Left forelimb (tissue), 1 donor: Measurements from ENCODE around the gene CALHM3.

Experiments used
- DNase-seq: peaks from one replicate; pipeline ENCODE4 v3.0.0-alpha.2; 2018; ENCODE audit warnings: low spot score

CALHM3 gene

DNA sequence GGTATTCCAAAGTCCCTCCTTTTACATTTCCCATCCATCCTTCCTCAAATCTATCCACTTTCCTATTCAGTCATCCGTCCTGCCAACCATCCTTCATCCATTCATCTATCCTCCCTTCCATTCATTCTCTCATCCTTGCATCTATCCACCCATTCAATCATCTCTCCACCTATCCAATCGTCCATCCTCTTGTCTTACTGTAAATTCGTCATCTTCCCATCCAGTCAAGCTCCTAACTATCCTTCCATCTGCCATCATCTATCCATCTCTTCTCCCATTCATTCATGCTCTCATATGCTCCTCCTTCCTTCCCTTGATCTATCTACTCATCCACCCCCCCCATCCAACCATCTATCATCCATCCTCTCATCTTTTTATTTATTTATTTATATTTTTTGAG, 5.0 kb downstream of the CALHM3 start:
- DNase-seq, result no peak

DNA sequence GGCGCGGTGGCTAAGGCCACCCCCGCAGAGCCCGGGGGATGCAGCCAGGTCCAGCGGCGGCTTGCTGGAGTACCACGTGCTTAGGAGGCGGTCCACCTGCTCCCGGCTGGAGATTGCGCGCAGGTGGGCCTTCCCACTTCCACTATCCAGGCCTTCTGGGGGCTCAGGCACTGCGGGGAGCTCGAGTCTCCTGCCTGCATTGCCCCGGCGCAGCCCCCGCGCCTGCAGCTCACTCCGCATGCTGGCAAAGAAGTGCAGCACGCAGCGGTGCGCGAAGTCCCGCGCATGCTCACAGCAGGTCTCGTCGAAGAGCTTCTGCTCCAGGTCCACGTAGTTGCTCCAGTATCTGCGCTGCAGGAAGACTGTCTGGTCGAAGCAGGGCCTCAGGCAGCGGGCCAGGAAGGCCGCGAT, 5.8 kb downstream of the CALHM3 start:
- no peak for DNase-seq

DNA sequence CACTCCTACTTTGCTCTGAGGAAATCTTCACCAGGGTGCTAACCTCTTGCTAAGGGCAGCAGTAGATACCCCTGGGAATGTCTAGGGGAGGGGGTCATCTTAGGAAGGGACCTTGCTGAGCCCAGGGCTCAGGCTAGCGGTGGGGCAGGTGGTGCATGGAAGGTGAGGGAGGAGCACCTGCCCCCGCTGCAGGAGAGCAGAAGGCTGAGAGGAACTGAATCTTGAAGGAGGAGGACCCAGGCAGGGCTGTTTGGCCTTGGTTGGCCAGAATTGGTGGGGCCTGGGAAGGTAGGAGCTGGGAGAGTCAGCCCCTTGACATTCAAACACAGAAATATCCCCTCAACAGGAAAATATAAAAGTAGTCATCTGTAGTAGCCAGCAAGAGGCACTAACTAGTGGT, 7.0 kb downstream of the CALHM3 start:
- no peak for DNase-seq

DNA sequence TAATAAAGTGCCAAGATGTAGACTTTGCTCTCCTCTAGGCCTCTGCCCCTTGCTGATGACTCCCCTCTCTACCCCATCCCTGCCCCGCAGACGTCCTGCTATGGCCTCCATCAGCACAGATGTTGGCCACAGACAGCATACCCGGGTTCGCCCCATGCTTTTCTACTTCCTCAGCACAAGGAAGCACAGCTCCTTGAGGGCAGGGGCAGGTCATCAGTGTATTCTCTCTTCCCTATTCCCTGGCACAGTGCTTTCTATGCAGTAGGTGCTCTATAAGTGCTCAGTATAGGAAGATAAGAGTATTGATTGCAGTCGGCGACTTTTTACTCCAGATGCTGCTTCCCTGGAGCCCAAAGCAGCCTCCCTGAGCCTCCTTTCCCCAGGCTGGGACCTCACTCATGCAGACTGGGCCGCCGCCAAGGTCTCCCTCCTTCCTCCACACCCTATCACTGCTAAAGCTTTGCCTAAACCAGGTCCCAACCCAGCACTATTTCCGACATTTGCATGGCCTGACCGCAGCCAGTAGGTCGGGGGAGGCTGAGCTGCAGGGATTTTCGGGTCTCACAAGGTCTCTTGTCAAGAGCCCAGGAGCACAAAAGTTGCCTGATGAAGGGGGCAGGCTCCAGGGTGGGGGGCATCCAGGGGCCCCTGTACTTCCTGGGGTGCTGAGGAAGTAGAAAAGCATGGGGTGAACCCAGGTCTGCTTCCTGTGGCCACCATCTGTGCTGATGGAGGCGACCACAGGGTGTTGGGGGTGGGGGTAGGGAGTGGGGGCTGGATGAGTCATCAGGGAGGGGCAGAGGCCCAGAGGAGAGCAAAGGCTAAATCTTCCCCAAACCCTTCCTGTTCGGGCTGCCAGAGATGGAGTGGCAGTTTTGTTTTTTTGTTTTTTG, 8.0 kb downstream of the CALHM3 start:
- no peak for DNase-seq

DNA sequence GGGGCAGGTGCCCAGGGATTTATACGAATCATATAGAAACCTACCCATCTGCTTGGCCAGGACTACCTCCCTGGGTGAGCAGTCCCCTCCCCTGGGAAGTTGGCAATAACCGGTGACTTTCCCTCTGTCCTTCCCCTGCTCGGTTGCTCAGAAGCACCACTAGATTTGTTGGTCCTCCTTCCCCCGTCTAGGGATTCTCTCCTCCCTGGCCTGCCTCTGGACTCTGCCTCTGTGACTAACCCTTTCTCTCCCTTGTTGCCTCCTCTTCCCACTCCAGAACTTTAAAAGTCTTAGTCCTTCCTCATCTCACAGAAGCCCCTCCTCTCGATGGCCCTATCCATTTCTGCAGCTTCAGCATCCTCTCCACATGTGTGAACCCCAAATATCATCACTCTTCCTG, 9.8 kb downstream of the CALHM3 start:
- DNase-seq, result no peak

DNA sequence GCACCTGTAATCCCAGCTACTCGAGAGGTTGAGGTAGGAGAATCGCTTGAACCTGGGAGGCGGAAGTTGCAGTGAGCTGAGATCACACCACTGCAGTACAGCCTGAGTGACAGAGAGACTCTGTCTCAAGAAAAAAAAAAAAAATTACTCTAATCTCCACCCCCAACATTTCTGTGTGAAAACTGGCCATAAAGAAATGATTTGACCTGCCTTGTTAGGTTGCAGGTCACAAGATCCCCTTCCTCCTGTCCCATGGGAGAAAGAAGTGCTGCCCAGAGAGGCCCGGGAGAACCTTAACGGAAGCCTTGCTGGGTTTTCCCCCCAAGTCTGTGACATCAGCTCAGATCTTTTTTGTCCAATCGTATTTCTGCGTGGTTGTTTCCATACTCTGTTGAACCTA, 11.6 kb downstream of the CALHM3 start:
- DNase-seq, result no peak

DNA sequence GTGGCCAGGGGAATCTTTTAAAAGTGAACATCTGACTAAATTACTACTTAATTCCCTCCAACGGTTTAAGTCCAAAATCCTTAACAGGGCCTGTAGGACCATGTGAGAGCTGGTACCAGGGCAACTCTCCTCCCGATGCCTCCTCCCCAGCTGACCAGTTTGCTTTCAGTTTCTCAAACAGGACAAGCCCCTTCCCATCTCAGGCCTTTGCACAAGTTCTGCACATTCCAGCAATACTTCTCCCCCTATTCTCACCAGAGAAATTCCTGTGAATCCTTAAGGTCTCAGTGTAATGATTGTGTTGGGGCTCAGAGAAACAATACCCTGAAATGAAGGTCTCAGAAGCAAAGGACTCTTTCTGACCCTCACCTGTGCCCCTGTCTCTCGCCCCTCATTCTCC, 12.3 kb downstream of the CALHM3 start:
- DNase-seq, result no peak

DNA sequence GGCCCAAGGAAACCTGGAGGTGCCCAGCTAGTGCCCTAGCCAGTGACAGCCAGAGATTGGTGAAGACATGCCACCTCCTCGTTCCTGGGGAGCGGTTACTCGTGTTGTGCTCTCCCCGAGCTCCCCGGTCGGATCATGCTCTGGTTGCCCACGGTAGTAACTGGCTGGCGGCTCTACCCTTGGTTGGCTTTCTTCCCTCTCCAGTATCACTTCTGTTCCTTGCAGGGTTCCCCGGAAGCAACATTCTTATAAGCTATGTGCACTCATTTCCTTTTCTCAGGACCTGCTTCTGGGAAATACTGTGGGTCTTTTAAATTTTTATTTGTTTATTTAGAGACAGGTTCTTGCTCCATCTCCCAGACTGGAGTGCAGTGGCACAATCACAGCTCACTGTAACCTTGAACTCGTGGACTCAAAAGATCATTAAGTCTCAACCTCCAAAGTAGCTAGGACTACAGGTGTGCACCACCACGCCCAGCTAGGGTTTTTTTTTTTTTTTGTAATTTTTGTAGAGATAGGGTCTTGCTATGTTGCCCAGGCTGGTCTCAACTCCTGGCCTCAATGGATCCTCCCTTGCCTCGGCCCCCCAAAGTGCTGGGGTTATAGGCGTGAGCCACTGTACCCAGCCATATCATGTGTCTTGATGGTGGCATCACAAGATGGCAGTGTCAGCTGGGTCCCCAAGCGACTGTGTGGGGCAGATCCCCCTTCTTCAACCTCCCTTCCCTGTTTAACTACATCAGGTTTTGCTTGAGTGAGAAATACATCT, 13.4 kb downstream of the CALHM3 start:
- no peak for DNase-seq

DNA sequence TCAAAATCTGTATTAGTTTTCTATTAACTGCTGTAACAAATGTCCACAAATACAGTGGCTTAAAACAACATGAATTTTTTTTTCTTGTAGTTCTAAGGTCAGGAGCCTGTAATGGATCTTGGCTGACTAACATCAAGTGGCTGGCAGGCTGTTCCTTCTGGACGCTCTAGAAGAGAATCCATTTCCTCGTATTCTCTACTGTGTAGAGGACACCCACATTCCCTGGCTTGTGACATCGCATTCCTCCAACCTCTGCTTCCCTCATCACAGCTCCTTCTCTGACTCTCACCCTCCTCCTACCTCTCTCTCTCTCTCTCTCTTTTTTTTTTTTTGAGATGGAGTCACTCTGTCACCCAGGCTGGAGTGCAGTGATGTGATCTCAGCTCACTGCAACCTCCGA, 15.5 kb downstream of the CALHM3 start:
- DNase-seq, result no peak

DNA sequence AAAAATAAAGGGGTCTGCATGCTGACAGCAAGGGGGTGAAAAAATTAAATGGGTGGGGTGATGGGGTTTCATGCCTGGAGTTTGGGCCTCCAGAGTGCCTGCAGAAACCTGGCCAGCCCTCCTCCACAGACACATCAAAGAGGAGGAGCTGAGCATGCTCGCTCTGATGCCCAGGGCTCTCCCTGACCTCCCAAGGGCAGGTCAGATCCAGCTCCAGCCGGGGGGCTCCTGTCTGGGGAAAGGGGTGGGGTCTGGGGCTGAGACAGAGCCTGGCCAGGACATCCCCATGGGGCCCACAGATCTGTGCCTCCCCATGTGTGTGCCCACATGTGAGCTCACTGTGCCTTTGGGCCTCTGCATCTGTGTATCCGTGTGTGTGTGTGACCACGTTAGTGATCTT, 19.4 kb downstream of the CALHM3 start:
- no peak for DNase-seq

DNA sequence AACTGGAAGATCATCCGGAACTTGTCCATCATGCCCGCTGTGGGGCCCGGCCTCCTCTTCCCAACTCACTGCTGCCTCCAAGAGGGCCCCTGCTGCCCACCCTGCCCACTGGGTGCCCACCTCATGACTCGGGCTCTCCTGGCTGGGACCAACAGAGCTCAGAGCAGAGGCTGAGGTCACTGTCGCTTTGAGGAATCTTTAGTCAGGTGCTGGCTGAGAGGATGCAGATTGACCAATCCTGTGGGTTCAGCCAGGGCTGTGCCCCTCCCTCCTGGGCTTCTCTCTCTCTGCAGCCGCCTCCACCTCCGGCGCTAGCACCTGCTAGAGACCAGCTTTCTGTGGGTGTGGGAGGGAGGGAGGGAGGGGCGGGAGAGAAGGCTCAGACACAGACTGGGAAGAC, 20.3 kb downstream of the CALHM3 start, which contains the start of gene CALHM1:
TSS of gene CALHM1 (minus strand) at position 181 of the 400 bp plus-strand sequence. CDS start at position 32, 149 bp downstream.
- no peak for DNase-seq

DNA sequence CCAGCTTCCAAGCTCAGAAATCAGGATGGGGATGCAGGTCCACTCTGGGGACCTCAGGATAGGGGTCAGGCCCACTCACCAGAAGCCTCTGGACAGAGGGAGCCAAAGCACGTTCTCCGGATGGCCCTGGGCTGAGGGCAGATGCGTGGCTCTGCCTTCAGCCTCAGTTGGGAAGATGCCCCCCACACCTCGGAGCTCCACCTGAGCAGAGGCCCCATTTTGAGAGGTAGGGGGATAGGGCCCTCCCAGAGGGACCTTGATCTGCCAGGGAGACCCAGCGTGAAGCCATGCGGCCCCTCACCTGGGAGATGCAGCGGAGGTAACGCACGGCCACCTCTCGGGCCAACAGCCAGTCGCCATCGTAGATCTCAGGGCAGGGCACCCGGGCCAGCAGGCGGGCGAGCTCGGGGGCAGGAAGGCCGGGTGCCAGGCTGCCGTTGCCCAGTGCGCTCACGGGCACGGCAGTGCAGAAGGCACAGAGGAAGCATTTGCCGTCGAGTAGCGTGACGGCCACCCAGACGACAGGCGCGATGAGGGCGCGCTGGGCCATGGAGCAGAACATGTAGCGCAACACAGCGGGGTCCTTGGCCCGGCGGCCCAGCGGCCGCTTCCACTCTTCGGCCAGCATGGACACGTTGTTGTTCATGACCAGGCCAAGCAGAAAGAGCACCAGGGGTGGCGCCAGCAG, 21.0 kb downstream of the CALHM3 start:
- no peak for DNase-seq

DNA sequence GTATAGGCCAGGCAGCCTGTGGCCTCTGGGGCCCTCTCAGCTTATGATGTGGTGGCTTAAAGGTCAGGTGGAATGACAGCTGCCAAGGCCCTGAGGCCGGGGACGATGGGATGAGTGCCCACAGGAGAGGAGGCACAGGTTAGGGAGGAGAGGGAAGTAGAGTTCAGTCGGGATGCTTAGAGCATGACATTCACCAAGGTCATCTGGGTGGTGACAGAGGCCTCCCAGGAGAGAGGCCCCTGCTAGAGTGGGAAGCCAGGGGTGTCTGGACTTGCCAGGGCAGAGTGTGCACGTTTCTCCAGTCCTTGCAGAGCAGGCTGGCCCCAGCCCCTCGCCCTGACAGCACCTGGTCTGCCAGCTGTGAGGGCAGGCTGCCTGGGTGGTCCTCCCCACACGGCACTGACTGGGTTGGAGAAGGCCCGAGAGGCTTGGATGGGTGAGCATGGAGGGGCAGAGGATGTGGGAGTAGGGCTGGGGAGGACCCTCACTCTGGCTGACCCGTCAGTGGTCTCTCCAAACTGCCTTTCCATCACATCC, 21.8 kb downstream of the CALHM3 start:
- no peak for DNase-seq

DNA sequence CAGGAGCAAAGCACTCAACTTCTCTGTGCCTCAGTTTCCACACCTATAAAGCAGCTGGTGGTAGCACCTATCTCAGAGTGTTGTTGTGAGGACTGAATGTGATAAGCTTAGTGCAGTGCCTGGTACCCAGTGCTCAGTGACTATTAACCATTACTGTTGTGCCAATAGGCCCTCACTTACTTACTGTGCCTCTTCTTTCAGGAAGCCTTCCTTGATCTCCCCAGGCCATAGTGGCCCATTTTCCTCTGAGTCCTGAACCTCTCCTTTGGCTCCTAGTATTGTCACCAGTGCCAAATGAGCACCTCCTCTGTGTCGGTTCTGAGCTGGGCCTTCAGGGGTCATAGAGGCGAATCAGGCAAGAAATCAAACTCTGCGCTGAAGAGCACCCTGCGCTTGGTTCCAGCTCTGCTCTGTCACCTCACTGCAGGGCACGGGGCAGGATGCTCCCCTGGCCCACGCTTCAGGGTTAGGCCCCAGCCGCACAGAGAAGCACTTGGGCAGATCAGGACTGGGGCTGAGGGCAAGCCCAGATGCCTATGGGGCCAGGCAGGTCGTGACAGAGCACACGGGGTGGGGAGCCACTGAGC, 22.9 kb downstream of the CALHM3 start:
- no peak for DNase-seq

DNA sequence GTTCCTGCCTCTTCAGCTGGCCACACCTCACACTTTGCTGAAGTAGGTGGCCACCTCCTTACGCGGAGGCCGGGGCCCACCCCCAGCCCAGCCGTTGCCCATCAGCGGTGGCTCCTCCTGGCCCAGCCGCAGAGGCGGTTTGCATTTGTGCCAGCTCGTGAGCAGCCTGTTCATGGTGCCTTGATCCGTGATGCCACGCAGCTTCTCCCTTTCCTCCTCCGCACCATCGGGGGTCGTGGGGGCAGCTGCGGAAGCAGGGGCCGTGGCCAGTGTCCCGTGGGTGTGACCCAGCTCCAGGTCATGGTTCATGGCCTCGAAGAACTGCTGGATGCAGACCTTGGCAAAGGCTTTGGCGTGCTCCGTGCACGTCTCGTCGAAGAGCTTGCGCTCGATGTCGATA, 23.8 kb downstream of the CALHM3 start:
- no peak for DNase-seq

DNA sequence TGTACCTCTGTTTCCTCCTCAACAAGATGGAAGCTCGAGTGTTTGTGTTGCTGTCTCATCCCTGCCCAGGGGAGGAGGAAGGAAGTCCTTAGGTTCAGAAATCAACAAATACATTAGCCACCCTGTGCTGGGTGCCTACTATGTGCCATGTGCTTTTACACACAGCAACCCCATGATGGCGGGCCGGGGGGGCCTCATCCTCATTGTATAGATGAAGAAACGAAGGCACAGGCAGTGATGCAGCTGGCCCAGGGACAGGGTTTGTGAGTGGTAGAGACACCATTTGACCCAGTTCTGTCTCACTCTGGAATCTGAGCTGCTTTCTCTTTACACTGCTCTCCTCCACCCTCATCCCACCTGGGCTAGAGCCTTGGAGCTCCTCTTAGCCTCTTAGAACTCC, 25.0 kb downstream of the CALHM3 start:
- no peak for DNase-seq

DNA sequence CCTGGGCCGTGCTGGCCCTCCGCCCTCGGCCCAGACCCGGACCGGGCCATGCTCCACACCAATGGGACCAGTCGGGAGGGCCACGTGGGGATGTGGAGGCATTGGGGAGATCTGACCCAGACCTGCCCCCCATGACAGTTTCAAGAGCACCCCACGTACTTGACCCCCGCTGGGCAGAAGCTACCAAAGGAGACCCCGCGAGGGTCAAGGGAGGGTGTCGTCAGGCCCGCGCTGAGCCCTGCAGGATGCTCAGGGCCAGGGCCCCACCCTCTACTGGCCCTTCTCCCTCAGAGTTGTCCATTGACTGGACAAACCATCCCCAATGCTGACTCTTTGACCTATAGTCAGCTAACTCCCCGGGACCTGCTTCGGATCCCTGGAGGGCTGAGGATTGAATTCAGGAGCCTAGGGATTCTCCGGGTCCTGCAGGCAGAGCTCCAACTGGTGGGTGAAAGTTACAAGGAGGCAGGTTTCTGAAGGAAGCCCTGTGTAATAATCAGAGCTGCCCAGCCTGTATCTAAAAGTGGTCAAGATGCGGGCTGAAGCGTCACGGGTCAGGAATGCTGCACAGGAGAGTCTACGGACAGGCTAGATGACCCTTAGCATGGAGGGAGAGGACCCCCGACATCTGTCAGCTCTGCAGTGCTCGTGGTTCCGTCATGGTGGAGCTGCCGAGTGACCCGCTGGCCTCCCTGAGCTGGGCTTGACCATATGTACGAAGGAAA, 26.4 kb downstream of the CALHM3 start:
- DNase-seq, result no peak

DNA sequence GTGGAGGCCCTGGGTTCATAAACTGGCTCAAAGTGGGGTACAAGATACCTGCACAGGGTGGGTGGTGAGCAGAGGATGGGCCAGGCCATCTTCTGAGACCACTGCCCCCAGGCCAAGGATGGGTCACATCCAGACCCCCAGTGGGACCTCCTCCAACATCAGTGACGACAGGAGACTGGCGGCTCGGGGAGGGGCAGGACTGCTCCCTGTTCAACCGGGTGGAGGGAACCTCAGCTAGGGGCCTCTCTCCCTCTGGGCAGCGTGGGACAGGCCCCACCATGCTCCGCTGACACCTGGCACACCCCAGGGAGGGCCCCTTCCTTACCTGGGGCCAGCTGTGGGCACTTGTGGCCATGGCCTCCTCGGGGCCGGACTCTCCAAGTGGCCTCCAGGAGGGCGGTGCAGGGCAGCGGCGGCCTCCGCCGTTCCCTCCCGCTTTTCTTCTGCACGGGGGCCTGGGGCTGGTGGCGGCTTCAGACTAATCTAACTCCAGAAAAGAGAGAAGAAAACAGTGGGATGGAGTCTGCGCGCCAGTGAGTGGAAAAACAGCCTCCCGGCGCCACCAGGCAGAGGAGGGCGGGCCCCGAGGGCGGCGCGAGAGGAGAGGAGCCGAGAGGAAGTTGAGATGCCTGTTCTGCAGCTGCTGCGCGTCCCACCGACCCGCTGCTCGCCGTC, 27.1 kb downstream of the CALHM3 start, which contains the start of gene CALHM2:
TSS of gene CALHM2 (minus strand) at position 540 of the 675 bp plus-strand sequence. CDS start 2,429 bp downstream, outside the sequence.
- peak; percentile 84 for DNase-seq

DNA sequence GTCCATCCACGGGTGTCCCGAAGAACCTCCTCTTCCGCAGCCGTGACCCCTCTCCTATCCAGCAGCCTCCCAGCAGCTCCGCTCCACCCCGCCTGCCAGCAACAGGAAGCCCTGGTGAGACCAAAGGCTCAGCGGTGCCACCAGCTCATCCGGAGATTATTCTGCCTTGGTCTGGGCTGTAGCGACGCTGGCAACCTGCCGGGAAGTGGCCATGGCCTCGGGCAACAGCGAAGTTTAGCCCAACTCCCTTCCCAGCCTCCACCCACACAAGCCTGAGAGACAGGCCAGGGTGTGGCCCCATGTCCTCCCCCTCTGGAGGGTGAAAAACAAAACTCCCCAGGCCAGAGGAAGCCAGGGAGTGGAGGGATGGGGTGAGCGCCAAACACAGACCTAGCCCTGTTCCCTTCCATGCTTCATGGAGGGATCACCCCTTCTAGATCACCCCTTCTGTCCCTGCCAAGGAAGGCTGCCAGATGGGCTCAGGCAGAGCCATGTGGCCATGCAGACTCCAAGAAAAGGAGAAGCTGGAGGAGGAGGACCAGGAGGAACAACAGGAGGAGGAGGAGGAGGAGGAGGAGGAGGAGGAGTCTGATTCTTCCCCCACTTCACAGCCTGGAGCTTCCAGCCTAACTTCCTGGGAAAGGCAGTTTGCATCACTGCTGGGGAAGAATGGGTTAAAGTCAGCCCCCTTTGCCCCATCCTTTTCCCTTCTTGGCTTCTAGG, 27.8 kb downstream of the CALHM3 start:
- DNase-seq, result no peak

DNA sequence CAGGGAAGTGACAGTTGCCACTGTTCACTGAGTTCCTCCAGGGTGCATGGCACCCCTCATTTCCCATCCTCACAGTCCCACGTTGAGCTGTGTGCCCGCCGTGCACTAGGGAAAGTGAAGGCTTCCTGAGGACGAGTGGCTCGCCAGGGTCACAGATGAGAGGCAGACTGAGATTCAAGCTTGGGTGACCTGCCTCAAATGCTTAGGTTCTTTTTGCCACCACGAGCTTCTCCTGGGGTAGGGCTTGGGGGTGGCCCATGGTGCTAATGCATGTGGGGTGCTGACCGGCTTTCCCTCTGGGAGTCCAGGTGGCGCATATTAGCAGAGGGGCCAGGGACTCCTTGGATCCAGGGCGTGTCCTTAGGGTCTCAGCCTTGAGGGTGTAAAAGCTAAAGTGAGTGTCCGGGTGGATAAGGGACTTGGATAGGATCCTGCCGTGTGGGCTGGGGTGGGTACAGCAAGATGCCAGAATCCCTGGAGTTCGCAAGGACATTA, 28.8 kb downstream of the CALHM3 start:
- DNase-seq, result no peak
